Measurements from ENCODE around the gene SLC24A1.

SLC24A1 gene

DNA sequence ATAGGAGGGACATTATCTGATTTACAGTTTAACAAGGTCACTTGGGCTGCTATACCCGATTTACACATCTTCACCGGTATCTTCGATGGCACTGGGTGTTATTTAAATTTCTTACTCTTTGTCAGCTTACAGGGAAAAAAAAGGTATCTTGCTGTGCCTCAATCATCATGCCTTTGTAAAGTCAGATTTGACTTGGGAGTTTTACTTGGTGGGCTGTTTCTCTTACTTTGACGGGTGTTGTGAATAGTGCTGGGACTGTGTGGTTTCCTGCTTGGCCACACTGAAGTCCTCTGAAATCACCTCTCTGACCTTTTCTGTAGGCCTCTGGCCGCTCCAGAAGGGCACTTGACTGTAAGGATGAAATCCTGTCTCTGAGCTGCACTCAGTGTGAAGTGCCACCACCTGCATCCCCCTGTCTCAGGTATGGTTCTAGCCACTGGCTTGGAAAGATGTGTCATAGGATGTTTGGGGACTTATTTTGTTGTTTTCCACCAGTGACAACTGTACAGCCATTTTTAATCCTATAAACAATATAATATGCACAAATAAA lies 3.1 kb upstream of the SLC24A1 start:
- in situ Hi-C loops (cut with MboI; ENCODE audit: low sequenced_read_pairs), result no loop called here

DNA sequence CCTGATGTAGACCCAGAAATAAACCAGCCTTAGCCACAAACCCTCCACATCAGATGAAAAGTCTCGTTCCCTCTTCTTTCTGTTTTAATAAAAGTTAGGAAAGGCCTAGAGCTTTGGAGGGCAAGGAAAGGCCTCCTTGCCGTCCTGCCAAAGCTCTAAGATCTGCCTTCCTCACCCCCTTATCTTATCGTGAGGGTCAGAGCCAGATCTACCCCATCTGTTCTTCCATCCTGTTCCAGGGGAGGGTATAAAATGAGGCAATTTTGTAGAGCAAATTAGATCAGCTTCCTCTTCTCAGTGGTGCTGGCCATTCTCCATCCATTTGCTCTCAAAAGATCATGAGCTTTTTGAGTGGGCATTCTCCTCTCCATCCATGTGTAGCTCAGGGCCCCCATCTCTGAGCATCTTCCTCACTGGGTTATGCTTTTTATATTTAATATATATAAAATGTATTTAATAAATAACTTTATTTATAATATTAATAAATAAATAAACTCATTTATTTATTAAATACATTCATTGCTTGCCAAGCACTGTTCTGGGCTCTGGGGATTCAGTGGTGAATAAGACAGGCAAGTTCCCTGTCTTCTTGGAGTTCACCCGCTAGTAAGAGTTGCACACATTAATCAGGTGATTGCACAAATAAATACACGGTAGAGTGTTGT lies 2.0 kb upstream of the SLC24A1 start:
- in situ Hi-C loops (cut with MboI; ENCODE audit: low sequenced_read_pairs), result no loop called here

DNA sequence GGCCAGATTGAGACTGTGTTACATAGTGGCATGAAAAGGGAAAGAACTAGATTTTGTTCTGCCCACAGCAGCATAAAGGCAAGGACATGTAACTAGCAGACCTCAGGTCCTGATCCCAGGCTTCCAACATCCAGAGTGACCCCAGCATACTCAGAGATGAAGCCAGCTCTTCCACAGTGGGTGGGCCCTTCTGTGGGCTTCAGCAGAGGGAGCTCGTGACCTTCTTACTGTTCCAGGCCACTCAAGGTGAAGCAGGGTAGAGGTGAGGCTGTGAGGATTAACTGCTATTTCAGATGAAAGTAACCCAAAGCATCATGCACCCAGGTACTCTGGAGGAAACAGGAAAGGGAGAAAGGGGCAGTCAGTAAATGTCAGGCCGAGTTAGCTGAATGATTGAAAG lies 905 bp upstream of the SLC24A1 start:
- in situ Hi-C loops (cut with MboI; ENCODE audit: low sequenced_read_pairs), result no loop called here

DNA sequence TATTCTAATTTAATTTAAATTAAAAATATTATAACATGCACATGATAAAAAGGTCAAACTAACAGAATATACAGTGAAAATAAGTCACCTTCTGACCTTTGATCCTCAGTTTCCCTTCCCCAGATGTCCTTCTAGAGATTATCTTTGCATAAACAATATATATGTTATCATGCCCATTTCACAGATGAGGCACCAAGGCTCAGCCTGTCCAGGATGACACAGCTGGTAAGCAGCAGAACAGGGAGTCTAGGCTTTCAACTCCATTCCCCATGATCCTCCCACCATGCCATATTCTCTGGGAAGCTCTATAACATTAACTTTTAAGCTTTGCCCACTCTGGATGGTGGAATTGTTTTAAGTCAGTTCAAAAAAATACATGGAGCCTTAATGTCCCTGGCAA lies 1.4 kb downstream of the SLC24A1 start:
- in situ Hi-C loops (cut with MboI; ENCODE audit: low sequenced_read_pairs), result no loop called here

DNA sequence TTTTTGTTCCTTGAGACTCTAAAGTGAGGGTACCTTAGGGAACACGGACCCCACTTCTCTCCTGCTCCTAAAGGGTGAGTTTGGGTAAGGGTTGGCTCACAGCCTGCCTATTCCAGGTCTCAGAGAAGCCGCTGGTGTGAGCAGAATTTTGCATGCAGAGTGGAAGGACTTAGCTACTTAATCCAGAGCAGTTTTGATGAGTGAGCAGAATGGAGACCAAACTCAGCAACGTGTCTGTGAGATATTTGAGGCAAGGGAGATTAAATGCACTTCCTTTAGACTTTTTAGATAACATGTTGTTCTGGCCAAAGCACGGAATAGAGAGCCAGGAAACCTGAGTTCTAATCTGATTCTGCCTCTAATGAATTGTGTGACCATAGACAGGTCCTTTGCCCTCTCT lies 5.1 kb downstream of the SLC24A1 start:
- in situ Hi-C loops (cut with MboI; ENCODE audit: low sequenced_read_pairs), result loop anchor here (25.0 kb wide), 1 partner anchor 235 kb away; the partner anchor contains the start of gene RAB11A

DNA sequence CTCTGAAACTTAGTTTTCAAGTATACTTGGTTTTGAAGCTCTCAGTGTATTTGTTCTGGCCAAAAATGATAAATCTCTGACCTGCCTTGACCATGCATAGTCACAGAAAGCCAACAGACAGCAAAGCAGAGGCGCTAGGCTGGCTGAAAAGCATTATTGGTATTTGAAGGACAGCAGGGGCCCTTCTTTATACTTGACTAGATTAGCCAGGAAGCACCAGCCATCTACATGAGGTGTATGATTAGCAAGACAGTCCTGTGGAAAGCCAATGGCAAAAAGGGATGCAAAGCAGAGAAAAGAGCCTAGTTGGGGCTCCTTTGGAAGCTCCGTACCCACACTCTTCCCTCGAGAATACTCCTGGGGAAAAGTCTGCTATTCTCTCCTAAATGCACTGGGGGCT lies 7.8 kb downstream of the SLC24A1 start:
- in situ Hi-C loops (cut with MboI; ENCODE audit: low sequenced_read_pairs), result loop anchor here (25.0 kb wide), 1 partner anchor 233 kb away; the partner anchor contains the start of gene RAB11A

DNA sequence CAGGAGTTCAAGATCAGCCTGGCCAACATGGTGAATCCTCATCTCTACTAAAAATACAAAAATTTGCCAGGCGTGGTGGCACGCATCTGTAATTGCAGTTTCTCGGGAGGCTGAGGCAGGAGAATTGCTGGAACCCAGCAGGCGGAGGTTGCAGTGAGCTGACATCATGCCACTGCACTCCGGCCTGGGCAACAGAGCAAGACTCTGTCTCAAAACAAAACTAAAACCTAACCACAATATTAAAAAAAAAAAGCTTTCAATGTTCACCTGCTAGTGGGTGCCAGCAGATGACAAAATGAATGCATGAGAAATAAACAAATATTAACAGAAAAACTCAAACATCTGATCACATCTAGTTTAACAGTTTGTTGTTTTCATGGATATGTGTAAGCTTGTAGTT lies 9.0 kb downstream of the SLC24A1 start:
- in situ Hi-C loops (cut with MboI; ENCODE audit: low sequenced_read_pairs), result loop anchor here (25.0 kb wide), 1 partner anchor 232 kb away; the partner anchor contains the start of gene RAB11A

DNA sequence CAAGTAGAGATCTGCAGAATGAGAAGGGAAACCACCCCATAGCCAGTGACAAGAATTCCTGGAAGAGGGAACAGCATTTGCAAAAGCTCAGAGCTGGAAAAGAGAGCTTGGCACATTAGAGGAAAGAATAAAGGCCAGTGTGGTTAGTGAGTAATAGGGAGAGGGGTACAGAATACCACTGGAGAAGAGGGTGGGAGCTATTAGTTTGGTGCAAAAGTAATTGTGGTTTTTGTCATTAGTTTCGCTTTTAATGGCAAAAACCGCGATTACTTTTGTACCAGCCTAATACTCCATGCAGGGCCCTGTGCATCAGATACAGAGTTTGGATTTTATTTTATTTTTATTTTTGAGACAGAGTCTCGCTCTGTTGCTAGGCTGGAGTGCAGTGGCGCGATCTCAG lies 9.8 kb downstream of the SLC24A1 start:
- in situ Hi-C loops (cut with MboI; ENCODE audit: low sequenced_read_pairs), result loop anchor here (25.0 kb wide), 1 partner anchor 231 kb away; the partner anchor contains the start of gene RAB11A

DNA sequence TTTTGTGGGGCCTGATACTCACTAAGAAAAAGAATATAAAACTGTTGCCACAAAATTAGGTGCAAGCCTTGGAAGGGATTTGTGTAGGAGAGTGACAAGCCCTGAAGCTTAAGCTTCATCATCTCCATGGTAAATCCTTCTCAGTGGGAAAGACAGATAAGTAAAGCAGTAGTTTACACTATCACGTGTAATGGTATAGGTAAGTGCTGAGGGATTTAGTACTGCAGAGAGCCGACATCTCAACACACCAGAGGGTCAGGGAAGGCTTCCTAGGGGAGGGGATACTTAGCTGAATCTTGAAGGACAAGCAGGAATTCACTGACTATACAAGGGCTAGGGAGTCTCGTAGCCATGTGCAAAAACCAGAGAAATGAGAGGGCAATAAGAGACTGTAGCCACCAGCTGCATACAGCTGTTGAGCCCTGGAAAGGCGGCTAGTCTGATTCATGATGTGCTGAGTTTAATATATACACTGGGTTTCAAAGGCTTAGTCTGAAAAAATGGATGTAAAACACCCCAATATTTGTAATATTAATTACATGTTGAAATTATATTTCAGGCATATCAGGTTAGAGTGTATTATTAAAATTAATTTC lies 11.1 kb downstream of the SLC24A1 start:
- in situ Hi-C loops (cut with MboI; ENCODE audit: low sequenced_read_pairs), result loop anchor here (25.0 kb wide), 1 partner anchor 229 kb away; the partner anchor contains the start of gene RAB11A

DNA sequence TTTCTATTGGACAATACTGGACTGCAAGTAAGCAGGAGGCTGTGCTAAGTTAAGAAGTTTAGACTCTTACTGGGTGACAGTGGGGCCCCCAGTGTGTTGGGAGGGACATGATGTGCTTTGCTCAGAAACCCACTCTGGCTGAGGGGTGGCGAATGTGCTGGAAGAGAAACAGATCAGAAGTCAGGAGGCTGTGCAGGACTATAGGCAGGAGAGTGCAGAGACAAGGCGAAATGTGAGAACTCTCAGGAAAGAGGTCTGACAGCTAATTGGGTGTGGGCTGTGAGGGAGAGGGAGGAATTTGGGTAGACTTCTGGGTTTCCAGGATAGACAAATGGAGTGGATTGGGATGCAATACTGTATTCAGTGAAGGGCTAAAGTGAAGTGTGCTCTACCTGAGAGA lies 12.0 kb downstream of the SLC24A1 start:
- in situ Hi-C loops (cut with MboI; ENCODE audit: low sequenced_read_pairs), result loop anchor here (25.0 kb wide), 1 partner anchor 229 kb away; the partner anchor contains the start of gene RAB11A

DNA sequence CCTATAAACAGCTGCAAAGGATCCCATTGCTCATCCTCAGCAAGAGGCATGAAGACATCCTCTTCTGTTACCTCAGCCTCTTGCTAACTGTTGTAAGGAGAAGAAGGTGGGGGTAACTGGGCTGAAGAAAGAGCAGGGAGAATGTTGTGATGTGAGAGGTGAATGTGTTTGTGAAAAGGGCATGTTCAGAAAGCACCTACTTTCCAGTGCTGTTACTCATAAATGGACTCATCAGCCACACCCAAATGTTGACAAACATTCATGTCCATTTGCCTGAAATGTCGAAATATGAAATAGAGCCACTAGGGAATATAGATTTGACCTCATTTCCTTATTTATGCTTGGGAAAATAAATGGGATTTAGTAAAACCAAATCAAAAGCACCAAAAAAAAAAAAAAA lies 12.6 kb downstream of the SLC24A1 start:
- in situ Hi-C loops (cut with MboI; ENCODE audit: low sequenced_read_pairs), result loop anchor here (25.0 kb wide), 1 partner anchor 228 kb away; the partner anchor contains the start of gene RAB11A

DNA sequence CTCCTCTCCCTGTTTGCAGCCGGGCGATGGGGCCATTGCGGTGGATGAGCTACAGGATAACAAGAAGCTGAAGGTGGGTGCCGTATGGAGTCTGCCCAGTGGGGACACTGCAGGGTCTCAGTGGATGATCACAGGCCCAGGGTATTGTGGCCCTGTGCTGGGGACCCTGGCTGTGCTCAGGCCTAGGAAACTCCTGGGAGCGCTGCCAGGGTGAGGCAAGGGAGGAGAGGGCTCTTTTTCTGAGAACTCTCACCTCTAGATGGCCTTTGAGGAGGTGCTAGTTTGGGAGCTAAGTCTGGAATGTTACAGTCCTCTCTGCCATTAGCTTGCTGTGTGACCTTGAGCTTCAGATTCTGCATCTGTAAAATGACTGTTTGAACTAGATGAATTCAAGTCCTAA lies 16.4 kb downstream of the SLC24A1 start:
- in situ Hi-C loops (cut with MboI; ENCODE audit: low sequenced_read_pairs), result loop anchor here (25.0 kb wide), 1 partner anchor 224 kb away; the partner anchor contains the start of gene RAB11A

DNA sequence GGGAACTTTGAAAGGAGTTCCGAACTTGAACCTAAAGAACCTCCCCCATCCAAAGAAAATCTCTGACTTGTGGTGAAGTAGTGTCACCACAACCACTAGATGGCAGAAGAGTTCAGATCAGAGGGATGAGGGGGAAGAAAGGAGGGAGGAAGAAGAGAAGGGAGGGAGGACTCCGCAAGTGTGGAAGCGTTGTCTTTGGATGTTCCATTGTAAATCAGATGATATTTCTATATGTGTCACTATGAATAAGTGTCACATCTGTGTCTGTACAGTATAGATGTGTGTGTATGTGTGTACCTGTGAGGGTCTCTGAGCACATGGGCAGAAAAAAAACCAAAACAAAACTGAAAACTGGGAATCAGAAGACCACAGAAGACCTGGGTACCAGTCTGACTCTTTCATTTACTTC lies 16.9 kb downstream of the SLC24A1 start:
- in situ Hi-C loops (cut with MboI; ENCODE audit: low sequenced_read_pairs), result loop anchor here (25.0 kb wide), 1 partner anchor 224 kb away; the partner anchor contains the start of gene RAB11A

DNA sequence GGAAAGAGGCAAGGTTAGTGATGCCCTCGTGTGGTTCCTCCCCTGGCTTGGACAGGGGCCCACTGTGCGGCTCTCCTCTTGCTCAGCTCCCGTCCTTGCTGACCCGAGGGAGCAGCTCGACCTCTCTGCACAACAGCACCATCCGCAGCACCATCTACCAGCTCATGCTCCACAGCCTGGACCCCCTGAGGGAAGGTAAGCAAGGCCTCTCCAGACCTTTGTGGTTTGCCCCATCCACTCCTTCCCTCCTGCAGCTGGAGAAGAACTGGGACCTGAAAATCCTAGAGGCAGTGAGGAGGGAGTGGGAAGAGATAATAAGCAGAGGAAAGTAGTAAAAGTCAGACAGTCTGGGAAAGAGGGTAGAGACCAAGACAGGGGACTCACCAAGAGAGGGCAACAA lies 17.8 kb downstream of the SLC24A1 start:
- in situ Hi-C loops (cut with MboI; ENCODE audit: low sequenced_read_pairs), result loop anchor here (25.0 kb wide), 1 partner anchor 223 kb away; the partner anchor contains the start of gene RAB11A

DNA sequence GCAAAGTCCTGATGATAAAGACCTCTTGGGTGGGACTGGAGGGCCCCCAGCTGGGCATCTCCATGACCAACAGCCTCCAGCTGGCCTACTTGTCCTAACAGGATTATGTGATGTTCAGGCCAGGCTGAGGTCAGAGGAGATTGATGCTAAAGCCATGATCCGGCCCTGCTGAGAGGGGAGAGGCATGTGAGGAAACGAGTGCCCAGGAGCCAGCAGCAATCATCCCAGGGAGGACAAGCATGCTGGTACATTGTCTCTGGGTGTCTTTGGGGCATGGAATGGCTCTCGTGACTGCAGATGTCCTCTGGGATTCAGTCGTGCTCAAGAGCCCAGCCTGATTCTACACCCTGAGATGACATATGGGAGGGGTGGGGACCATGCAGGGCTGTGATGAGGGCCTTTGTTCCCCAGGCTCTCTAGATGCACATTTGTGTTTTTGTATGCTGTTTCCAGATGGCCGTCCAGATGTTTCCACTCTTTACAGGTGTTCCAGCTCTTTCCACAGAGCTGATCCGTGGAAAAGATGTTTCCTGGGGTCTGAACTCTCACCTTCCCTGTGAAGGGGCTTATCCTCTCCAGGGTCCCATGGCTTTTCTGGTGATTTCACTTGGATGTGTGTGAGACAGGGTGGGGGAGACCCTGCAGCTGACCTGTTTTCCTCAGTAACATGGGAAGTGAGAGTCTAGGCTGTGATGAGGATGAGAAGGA lies 20.2 kb downstream of the SLC24A1 start:
- in situ Hi-C loops (cut with MboI; ENCODE audit: low sequenced_read_pairs), result loop anchor here (25.0 kb wide), 1 partner anchor 220 kb away; the partner anchor contains the start of gene RAB11A

DNA sequence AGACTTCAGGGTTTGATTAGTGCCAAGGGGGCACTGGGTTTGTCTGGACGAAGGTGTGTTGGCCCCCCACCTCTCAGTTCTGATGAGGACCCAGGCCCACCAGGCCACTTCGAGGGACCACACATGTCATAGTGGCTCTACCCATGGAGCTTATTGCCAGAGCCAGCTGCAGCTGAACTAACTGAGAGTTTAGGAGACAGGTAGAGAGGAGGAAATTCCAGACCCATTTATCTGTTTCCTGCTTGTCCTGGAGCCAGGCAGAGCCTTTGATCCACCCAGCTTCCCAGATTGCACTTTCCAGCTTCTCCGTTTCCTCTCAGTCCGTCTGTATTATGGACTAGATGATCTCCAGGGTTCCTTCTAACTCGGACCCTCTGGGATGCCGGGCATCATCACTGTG lies 20.9 kb downstream of the SLC24A1 start:
- in situ Hi-C loops (cut with MboI; ENCODE audit: low sequenced_read_pairs), result loop anchor here (25.0 kb wide), 1 partner anchor 220 kb away; the partner anchor contains the start of gene RAB11A

DNA sequence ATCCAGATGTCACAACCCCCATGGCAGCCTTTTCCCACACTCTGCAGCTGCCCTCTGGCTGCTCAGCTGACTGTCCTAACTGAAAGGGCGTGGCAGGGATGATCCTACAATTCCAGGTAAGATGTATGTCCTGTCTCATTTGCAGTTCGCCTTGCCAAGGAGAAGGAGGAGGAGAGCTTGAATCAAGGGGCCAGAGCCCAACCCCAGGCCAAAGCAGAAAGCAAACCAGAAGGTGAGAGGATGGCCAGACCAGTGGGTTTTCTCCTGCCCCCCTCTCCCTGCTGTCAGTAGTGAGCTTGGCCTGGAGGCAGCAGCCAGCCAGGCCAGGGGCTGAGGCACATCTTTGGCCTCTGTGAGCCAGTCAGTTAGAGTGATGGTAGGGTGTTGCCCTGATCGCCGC lies 22.5 kb downstream of the SLC24A1 start:
- in situ Hi-C loops (cut with MboI; ENCODE audit: low sequenced_read_pairs), result loop anchor here (25.0 kb wide), 1 partner anchor 218 kb away; the partner anchor contains the start of gene RAB11A

DNA sequence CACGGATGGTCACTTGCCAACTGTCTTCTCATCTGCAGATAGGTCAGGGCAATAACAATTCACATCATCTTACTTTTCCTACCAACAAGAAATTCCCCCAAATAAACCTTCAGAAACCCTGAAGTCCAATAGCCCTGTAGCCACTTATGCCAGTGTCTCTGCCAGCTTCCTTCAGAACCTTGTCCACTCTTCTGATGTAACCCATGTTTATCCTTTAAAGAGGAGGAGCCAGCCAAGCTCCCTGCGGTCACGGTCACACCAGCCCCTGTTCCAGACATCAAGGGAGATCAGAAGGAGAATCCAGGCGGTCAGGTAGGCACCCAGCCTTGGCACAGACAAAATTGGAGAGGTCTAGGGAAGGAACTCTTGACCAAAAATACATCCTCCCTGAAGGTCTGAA lies 23.7 kb downstream of the SLC24A1 start:
- in situ Hi-C loops (cut with MboI; ENCODE audit: low sequenced_read_pairs), result loop anchor here (25.0 kb wide), 1 partner anchor 217 kb away; the partner anchor contains the start of gene RAB11A

DNA sequence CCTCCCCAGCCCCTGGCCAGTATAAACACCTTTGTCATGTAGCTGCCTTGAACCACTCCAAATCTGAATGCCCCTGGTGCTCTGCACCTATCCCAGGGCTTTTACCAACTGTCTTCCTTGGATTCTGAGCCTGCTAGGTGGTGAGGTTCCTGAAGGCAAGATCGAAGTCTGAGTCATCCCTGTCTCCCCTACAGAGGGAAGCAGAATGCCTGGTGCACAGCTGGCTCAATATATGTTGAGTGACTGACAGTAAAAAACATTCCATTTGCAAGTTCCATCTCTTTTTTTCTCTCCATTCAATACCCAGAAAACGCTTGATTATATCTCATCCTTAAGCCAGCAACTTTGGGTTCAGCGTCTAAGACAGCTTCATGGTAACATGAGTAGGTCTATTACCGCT lies 24.7 kb downstream of the SLC24A1 start:
- in situ Hi-C loops (cut with MboI; ENCODE audit: low sequenced_read_pairs), result loop anchor here (25.0 kb wide), 1 partner anchor 216 kb away; the partner anchor contains the start of gene RAB11A

DNA sequence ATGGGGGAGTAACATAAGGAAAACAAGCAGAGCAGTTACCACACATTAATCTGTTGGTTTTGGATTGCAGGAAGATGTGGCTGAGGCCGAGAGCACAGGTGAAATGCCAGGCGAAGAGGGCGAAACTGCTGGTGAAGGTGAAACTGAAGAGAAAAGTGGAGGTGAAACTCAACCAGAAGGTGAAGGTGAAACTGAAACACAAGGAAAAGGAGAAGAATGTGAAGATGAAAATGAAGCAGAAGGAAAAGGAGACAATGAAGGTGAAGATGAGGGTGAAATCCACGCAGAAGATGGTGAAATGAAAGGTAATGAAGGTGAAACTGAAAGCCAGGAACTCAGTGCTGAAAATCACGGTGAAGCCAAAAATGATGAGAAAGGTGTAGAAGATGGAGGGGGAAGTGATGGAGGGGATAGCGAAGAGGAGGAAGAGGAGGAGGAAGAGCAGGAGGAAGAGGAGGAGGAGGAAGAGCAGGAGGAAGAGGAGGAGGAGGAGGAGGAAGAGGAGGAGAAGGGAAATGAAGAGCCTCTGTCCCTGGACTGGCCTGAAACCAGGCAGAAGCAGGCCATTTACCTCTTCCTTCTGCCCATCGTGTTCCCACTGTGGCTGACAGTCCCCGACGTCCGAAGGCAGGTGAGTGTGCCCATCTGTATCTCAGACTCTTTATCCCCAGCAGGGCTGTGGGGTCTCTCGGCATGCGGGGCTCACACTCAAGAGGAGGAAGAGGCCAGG lies 28.7 kb downstream of the SLC24A1 start:
- in situ Hi-C loops (cut with MboI; ENCODE audit: low sequenced_read_pairs), result no loop called here

Measured in HL-60/S4 (cell line).